Right hindlimb (tissue), 1 donor: ENCODE results near the gene DDC.
"Not testable (repeated sequence)": the region's sequence is repeated elsewhere in the genome, so short reads cannot be mapped to it uniquely, and the experiment has no call there.

Source experiments
- DNase-seq: peaks from one replicate; pipeline ENCODE4 v3.0.0-alpha.2; 2018

Gene DDC

DNA sequence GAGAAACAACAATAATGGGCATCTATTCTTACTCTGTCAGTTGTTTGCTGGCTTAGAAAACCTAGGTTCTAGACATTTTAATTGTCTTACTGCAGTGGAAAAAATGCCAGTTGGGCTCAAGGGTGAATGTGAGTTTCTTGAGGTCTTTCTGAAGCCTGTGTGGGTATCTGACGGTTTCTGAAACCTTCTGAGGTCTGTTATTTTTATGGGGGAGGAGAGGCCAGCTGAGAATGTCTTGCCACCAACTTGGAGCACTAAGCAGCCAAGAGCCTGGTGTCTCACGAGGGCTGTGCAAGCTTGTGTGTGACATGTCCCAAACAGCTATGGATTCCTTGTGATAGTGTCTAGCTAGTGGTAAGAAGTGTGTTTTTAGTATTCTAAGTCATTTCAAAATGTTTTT, 24.2 kb upstream of the DDC start:
- DNase-seq = no peak

DNA sequence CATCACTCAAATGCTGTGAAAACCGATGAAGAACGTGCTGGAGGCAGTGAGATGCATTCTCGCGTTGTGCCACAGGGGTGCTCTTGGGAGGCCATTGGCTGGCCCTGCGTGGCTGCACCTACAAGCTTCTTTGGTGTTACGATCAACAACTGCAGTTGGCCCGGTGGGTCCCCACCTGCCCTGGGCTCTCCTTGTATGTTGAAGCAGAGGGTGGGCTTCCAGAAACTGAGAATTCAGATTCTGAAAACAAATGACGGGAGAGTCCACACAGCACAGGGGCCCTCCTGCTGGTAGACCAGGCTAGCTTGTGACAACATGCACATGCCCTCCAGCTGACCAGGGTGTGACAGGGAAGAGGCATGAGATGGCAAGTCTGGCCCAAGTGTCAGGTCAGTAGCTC, 23.7 kb upstream of the DDC start:
- no peak for DNase-seq

DNA sequence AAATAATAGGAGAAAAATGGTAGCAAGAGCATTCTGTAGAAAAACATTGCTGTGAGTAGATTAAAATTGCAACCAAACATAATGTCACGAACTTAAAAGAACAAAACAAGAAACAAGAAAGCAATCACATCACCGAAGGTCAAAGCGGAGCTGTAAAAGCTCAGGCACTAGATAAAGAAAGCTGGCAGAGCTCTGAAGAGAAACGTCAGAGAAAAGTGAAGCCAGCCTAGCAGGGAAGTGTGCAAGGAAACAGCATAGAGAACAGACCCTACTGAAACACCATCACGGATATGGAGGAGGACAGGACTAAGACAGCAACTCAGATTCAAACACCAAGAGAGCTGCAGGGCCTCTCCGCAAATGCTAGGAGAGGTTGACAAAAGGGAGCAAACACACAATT, 22.5 kb upstream of the DDC start:
- no peak for DNase-seq

GRCh38 chr7:50584793-50585408, 19.7 kb upstream of the DDC start:
- DNase-seq = no peak

DNA sequence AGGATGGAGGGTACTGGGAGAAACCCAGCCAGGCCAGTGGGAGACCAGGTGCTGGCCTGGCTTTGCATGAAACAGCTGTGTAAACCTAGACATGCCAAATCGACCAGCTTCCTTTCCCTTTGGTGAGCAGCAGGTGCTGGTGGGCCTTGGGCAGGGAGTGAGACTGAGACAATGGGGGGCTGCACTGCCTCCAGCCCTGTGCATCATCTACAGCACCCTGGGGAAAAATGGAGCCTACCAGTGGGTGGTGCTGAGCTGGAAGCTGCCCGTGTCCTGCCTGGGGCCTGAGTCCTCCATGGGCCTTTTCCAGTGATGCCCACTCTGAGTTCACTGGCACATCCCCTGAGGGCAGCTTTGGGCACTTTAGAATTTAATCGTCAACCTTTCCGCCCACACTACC, 19.2 kb upstream of the DDC start:
- DNase-seq = no peak

- not testable (repeated sequence) for DNase-seq
Observed at GRCh38 chr7:50583295-50583694, 18.1 kb upstream of the DDC start.

- DNase-seq = not testable (repeated sequence)
Observed at GRCh38 chr7:50582271-50582670, 17.1 kb upstream of the DDC start.

DNA sequence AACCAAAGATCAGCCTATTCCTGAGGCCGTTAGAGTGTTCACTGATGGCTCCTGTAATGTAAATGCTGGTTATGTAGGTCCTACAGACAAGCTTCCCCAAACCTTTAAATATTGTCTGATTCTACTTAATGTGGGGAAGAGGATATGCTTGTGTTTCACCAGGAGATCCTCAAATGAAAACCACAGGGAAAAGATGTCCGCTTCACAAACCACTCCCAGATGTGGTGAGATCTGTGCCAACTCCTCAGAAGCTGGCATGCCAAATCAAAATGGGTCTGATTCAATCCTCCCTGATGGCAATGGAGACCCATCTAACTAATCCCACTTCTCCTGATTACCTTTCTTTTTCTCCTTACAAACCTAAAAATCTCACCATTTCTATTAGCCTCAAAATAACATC, 15.5 kb upstream of the DDC start:
- not testable (repeated sequence) for DNase-seq

GRCh38 chr7:50580057-50580456, 14.9 kb upstream of the DDC start:
- DNase-seq = no peak

DNA sequence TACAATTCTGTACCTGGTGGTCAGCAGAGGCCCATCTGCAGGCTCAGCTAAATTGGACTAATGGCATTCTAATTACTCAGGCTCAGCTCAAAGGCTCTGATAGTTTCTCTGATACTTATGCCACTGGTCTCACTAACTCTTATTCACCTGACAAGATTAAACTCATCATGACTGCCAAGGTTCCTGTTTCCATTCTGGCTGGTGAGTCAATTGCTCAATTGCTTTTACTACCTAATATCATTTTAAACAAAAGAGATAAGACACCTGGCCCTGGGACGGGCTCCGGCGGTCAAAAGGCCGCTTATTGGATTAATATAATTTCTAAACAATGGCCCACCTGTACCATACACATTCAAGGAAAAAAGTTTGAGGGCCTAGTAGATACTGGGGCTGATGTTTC, 12.9 kb upstream of the DDC start:
- not testable (repeated sequence) for DNase-seq

- DNase-seq = no peak
Observed at GRCh38 chr7:50577569-50577968, 12.4 kb upstream of the DDC start.

GRCh38 chr7:50576388-50576787, 11.2 kb upstream of the DDC start:
- DNase-seq = not testable (repeated sequence)

DNA sequence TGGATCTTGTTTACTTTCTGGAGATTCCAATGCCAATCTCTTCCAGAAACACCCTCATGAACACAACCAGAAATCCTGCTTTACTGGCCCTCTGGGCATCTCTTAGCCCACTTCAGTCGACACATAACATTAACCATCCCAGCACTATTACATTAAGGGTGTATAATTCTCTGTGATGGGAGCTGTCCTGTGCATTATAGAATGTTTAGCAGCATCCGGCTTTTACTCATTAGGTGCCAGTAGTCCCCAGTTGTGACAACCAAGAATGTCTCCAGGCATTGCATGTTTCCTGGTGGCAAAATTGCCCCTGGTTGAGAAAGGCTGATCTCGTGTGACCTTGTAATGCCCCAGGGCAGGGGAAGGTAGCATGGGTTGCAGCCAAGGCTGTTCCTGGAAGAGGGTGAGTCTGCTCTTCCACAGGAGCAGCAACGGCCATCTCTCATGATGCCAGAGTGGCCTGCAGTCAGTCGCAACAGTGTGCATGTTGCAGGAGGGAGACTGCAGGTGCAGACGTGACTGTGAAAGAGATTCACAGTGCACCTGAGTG, 2.6 kb upstream of the DDC start:
- no peak for DNase-seq

DNA sequence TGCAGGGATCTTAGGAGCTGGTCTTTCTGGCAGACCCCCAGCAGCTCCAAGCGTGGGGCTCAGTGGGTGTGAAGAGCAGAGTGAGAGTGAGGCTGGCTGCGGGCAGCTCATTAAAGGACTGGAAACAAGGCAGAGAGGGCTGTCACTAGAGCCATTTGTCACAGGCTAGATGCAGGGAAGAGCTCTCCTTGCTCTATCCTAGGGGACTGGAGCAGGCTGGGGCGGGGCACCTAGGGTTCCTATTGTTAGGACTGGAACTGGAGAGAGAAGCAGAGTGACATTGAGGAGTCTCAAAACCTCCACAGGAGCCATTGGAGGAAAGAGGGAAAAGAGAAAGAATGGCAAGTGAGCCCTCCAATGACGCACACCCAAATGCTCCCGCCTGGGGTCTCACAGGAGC, 772 bp upstream of the DDC start:
- no peak for DNase-seq

GRCh38 chr7:50565559-50565916, 333 bp upstream of the DDC start:
- no peak for DNase-seq

DNA sequence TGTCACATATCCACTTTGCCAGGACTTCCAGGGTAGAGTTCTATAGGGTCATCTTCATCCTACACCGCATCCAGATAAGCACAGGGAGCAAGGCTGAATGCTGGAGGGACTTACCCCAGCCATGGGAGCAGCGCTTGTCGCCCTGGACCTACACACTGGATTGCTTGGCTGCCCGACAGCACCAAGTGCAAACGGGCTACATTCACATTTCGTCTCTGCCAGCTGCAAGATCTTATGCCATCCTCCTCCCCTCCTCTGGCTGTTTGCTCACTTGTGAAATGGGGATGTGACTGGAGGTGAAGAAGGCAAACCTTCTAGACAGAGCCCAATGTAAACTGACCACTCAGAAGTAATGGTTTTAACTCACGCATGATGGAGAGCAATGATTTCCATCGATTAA, 1.0 kb downstream of the DDC start:
- no peak for DNase-seq

GRCh38 chr7:50562136-50562535, 3.1 kb downstream of the DDC start:
- no peak for DNase-seq

- DNase-seq = no peak
Observed at GRCh38 chr7:50560865-50561351, 4.3 kb downstream of the DDC start.

GRCh38 chr7:50559881-50560280, 5.3 kb downstream of the DDC start:
- no peak for DNase-seq

- no peak for DNase-seq
Observed at GRCh38 chr7:50558294-50559053, 6.7 kb downstream of the DDC start.

DNA sequence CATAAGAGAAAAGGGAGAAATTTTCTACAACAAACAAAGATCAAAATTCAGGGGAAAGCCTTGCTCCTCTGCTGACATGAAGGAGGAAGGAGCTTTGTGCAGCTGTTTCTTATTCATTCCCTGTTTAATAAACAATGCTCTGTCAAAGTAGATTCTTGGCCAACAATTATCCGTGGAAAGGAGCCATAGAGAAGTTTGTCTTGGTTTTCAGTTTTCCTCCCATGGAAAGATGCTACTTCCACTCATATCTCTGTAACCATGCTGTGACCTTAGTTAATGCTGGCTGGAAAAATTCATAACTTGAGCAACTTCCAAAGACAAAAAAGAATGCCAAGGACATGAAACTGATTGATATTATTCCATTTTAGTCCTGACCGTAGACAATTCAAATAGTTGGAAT, 8.1 kb downstream of the DDC start:
- no peak for DNase-seq

- no peak for DNase-seq
Observed at GRCh38 chr7:50556247-50556991, 8.8 kb downstream of the DDC start.

GRCh38 chr7:50555594-50556140, 9.5 kb downstream of the DDC start:
- no peak for DNase-seq
